DOHH2 (cell line): ENCODE measurements around the gene AMH.

ENCODE experiments used
- H3F3A ChIP-seq: fragments of 200-600 bp; sonication (generic), shearing (Covaris generic); 2 replicates; pipeline ENCODE4 v1.6.0; 2016; ENCODE audit warnings: antibody characterized with exemption, mild to moderate bottlenecking; ENCODE audit not compliant: control insufficient read depth, insufficient read depth
- H3K27ac ChIP-seq: fragments of 200-600 bp; sonication (generic); 2 replicates; pipeline ENCODE4 v1.5.1; 2014; ENCODE audit warnings: low read depth, mild to moderate bottlenecking, low read length, moderate library complexity
- H3K27me3 ChIP-seq: fragments of 200-600 bp; sonication (generic); 2 replicates; pipeline ENCODE4 v1.6.1; 2014; ENCODE audit warnings: mild to moderate bottlenecking, low read length, mixed read lengths; ENCODE audit not compliant: control insufficient read depth
- H3K36me3 ChIP-seq: fragments of 200-600 bp; sonication (generic); 2 replicates; pipeline ENCODE4 v1.6.1; 2014; ENCODE audit warnings: mild to moderate bottlenecking, low read length, moderate library complexity, mixed read lengths; ENCODE audit not compliant: control insufficient read depth
- H3K4me1 ChIP-seq: fragments of 200-600 bp; sonication (generic); 2 replicates; pipeline ENCODE4 v1.6.1; 2014; ENCODE audit warnings: mild to moderate bottlenecking, low read length, mixed read lengths; ENCODE audit not compliant: control insufficient read depth
- H3K4me2 ChIP-seq: fragments of 200-600 bp; sonication (generic); 2 replicates; pipeline ENCODE4 v1.6.0; 2014; ENCODE audit warnings: mild to moderate bottlenecking, low read length, moderate library complexity
- H3K4me3 ChIP-seq: fragments of 200-600 bp; sonication (generic); 2 replicates; pipeline ENCODE4 v1.5.1; 2014; ENCODE audit warnings: mild to moderate bottlenecking, low read length, mixed read lengths
- H3K79me2 ChIP-seq: fragments of 200-600 bp; sonication (generic); 2 replicates; pipeline ENCODE4 v1.6.1; 2014; ENCODE audit warnings: mild to moderate bottlenecking, low read length, mixed read lengths; ENCODE audit not compliant: control insufficient read depth
- H3K9me2 ChIP-seq: fragments of 200-600 bp; sonication (generic); replicated peaks from 2 replicates; pipeline ENCODE4 v1.6.1; 2014; ENCODE audit warnings: mild to moderate bottlenecking, low read length, mixed read lengths; ENCODE audit not compliant: control insufficient read depth
- H3K9me3 ChIP-seq: fragments of 200-600 bp; sonication (generic); 2 replicates; pipeline ENCODE4 v1.6.1; 2014; ENCODE audit warnings: antibody characterized with exemption, low read length, mixed read lengths; ENCODE audit not compliant: control insufficient read depth, insufficient read depth
- H4K20me1 ChIP-seq: fragments of 200-600 bp; sonication (generic); 2 replicates; pipeline ENCODE4 v1.6.0; 2014; ENCODE audit warnings: low read depth, mild to moderate bottlenecking, antibody characterized with exemption, low read length, moderate library complexity; ENCODE audit not compliant: control insufficient read depth, insufficient read depth
- EZH2phosphoT487 ChIP-seq: fragments of 200-600 bp; sonication (generic); IDR thresholded peaks from 2 replicates; pipeline ENCODE4 v1.6.1; 2017; ENCODE audit warnings: borderline replicate concordance, mild to moderate bottlenecking, antibody characterized with exemption, low read length, moderate library complexity, mixed read lengths
- TF ChIP-seq, protein P1 (sequence below): fragments of 200-600 bp; sonication (generic); IDR thresholded peaks from one replicate; pipeline ENCODE4 v1.5.1; 2014; ENCODE audit warnings: antibody characterized with exemption, mild to moderate bottlenecking, low read depth, low read length; ENCODE audit not compliant: poor library complexity, severe bottlenecking

Gene AMH

DNA sequence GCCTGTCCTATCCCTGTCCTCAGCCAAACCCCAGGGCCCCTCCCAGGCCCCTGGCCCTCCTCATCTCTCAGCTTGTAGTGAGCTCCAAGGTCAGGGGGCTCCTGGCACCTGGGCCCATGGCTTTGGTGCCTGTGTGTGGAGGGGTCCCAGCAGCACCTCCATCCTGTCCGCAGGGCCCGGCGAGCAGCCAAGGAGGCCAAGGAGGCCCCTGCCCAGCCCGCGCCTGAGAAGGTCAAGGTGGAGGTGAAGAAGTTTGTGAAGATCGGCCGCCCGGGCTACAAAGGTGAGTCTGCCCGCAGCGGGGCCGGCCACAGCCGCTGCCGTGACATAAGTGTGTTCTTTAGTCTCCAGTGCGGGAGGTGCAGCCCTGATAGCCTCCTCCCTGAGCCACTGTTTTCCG lies 3.9 kb upstream of the AMH start:
- H3K9me3 ChIP-seq: no peaks in the 10 kb centered on the region
- no peaks in the 10 kb centered on the region for H3K9me2 ChIP-seq
- no peak overlapping the region for H3K4me3 ChIP-seq
- no peak overlapping the region for H3K4me2 ChIP-seq
- no peaks in the 10 kb centered on the region for H3K27me3 ChIP-seq
- H3K4me1 ChIP-seq: peaks cover 8% of the 10 kb centered on the region
- H3K79me2 ChIP-seq: peaks cover 45% of the 10 kb centered on the region
- TF ChIP-seq, protein P1, sequence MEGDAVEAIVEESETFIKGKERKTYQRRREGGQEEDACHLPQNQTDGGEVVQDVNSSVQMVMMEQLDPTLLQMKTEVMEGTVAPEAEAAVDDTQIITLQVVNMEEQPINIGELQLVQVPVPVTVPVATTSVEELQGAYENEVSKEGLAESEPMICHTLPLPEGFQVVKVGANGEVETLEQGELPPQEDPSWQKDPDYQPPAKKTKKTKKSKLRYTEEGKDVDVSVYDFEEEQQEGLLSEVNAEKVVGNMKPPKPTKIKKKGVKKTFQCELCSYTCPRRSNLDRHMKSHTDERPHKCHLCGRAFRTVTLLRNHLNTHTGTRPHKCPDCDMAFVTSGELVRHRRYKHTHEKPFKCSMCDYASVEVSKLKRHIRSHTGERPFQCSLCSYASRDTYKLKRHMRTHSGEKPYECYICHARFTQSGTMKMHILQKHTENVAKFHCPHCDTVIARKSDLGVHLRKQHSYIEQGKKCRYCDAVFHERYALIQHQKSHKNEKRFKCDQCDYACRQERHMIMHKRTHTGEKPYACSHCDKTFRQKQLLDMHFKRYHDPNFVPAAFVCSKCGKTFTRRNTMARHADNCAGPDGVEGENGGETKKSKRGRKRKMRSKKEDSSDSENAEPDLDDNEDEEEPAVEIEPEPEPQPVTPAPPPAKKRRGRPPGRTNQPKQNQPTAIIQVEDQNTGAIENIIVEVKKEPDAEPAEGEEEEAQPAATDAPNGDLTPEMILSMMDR: no peak
- no peak for TF ChIP-seq EZH2phosphoT487
- no peak overlapping the region for H3K27ac ChIP-seq
- peaks cover 88% of the 10 kb centered on the region for H3K36me3 ChIP-seq
- no peaks in the 10 kb centered on the region for H3F3A ChIP-seq
- peaks cover 17% of the 10 kb centered on the region for H4K20me1 ChIP-seq

- Histone ChIP-seq H3K4me3 (no peak overlapping the region), H3K4me1 (no peaks in the 10 kb centered on the region; the same call in 1 of the 2 replicates), H3K79me2 (peaks cover 37% of the 10 kb centered on the region), H3F3A (no peaks in the 10 kb centered on the region), H3K27ac (no peak overlapping the region), H4K20me1 (peaks cover 9% of the 10 kb centered on the region; the same call in 1 of the 2 replicates), H3K27me3 (no peaks in the 10 kb centered on the region), H3K9me3 (no peaks in the 10 kb centered on the region), H3K9me2 (no peaks in the 10 kb centered on the region), H3K4me2 (no peak overlapping the region), H3K36me3 (peaks cover 83% of the 10 kb centered on the region)
- TF ChIP-seq EZH2phosphoT487: no peak
- TF ChIP-seq, protein P1: no peak
Measured at GRCh38 chr19:2246014-2246620, 3.0 kb upstream of the AMH start.

- Histone ChIP-seq H3K4me1 (no peaks in the 10 kb centered on the region), H3K9me2 (no peaks in the 10 kb centered on the region), H3K27ac (no peak overlapping the region), H3K79me2 (peaks cover 29% of the 10 kb centered on the region), H3K36me3 (peaks cover 78% of the 10 kb centered on the region), H3K4me2 (no peak overlapping the region), H4K20me1 (peaks cover 4% of the 10 kb centered on the region; the same call in 1 of the 2 replicates), H3K9me3 (no peaks in the 10 kb centered on the region), H3K4me3 (no peak overlapping the region), H3F3A (no peaks in the 10 kb centered on the region), H3K27me3 (no peaks in the 10 kb centered on the region)
- TF ChIP-seq, protein P1: no peak
- TF ChIP-seq EZH2phosphoT487: no peak
Measured at GRCh38 chr19:2246801-2247361, 2.2 kb upstream of the AMH start.
